Activated CD8-positive, alpha-beta memory T cell treated with anti-CD3 and anti-CD28 coated beads, Interleukin-2, amount 50 U/mL, for 24 hours (primary cell): Measurements from ENCODE around the gene NFS1.
A peak's percentile ranks its signal among the peaks of the same experiment; 100 is the strongest.

Source experiments
- DNase-seq: peaks from one replicate; pipeline ENCODE4 v3.0.0-alpha.2; 2020; ENCODE audit errors: extremely low read depth

The NFS1 gene

GRCh38 chr20:35641743-35642142 lies 57.4 kb downstream of the NFS1 start:
- no peak for DNase-seq

GRCh38 chr20:35640724-35641123 lies 58.4 kb downstream of the NFS1 start:
- DNase-seq: no peak

DNA sequence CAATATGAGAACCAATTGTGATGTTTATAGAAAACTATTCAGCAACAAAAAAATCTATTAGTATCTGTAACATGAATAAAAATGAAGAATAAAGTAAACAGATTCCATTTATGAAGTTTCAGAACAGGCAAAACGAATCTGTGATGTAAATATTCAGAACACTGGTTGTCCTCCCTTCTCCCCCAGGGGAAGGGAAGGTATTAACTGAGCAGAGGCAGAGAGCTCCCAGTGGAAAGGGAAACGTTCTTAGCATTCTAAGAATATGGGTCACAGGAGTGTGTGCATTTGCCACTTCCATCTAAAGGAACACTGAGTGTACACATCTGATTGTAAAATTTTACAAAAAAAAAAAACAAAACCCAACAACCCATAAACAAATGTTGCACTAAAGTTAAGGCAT lies 60.4 kb downstream of the NFS1 start:
- DNase-seq: no peak

DNA sequence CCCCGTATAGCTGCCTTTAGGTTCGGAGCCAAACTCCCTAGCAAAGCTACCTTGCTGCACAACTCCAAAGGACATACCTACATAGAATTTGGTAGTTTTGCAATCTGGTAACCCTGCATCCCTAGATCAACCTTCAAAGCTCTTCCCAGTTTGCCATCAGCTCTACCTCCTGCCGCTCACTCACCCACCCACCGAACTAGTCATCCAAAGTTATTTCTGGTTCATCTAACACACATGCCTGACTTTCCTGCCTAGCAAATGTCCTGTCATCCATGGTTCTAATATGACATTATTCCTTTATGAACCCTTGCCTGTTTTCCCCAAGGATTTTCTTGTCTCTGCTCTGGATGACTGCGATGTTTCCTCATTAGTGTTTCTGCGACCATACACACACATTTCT lies 61.9 kb downstream of the NFS1 start:
- no peak for DNase-seq

GRCh38 chr20:35636095-35636494 lies 63.1 kb downstream of the NFS1 start:
- DNase-seq: no peak

DNA sequence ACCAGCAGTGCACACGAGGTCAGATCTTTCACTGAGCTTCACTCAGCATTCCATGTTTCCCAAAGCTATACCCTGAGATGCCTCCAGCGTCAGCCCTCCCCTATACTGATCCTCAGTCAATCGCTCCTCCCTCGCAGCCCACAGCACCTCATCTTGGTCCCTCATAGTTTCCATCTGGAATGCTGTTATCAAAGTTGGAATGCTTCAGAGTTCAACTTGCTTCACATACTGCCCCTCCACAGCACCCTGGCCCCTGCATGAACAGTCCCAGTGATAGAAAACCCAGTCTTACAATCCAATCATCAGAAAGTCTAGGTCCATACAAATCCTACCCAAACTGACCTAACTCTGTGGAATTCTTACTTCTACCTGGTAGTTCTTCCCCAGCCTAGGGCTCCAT lies 63.5 kb downstream of the NFS1 start:
- DNase-seq: no peak

DNA sequence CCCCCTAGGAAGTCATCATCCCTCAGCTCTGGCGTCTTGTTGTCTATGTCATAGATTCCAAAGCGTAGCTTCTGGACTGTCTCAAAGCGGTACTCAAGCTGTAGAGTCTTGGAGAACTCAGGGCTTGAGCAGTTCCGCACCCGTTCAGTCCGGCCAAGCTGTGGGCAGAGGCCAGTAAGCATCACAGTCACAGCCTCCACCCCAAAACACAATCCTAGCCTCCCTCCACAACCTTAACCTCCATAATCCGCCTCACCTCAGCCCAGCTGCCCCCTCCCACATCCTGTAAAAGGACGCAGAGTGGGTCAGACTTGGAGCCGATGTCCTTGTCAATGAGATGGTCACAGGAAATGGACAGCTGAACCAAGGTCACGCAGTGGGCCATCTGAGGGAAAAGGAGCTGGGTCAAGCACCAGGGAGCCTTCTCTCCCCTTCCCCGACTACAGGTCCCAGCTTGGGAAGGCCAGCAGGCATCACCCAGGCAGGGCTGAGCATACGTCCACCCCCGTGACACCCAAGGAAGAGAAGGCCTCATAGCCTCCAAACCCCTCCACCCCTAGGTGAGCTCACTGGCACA lies 66.5 kb downstream of the NFS1 start:
- DNase-seq: no peak

DNA sequence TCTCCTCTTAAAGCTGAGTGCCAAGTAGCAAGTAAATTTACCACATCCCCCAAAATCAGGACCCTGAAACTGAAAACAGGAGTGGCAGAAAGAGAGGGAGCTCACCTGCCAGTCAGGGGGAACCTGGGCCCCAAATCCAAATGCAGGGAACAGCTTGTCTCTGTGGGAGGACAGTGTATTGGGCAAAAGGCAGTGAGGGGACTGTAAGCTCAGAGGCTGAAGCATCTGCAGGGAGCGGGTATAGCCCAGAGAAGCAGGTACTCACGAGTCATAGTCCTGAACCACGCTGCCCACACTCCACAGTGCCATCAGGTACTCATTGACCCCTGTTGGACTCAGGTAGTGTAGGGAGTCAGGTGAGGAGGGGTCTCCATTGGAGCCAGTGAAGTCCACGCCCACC lies 68.5 kb downstream of the NFS1 start:
- no peak for DNase-seq

DNA sequence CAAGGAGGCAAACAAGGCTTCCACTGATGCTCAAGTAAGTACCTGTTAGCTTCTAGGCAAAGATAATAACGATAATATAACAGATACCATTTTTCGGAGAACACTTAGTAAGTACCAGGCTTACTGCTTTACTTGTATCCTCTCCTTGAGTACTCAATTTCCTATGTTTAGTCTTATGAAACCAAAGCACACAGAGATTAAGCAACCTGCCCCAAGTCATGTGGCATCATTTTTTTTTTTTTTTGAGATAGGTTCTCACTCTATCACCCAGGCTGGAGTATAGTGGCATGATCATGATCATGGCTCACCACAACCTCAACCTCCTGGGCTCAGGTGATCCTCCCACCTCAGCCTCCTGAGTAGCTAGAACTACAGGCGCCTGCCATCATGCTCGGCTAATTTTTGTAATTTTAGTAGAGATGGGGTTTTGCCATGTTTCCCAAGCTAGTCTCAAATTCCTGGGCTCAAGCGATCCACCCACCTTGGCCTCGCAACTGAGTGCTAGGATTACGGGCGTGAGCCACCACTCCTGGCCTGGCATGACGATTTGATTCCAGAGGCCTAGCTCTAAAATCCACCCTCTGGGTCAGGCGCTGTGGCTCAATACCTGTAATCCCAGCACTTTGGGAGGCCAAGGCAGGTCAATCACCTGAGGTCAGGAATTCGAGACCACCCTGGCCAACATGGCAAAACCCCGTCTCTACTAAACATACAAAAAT lies 69.6 kb downstream of the NFS1 start:
- no peak for DNase-seq

DNA sequence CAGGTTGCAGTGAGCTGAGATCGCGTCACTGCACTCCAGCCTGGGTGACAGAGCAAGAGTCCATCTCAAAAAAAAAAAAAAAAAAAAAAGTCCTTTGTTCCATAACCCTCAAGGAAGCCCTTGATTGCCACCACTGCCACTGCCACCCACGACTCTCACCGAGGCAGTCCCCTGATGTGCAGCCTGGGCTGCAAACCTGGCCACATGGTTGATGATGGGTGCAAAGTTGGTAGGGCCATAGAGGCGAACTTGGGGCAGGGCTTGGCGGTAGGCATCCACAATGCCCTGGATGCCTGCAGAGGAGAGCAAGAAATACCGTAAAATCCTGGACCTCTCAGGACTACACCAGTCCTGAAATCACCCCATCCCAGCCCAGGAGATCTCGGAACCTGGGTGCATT lies 72.0 kb downstream of the NFS1 start:
- no peak for DNase-seq

DNA sequence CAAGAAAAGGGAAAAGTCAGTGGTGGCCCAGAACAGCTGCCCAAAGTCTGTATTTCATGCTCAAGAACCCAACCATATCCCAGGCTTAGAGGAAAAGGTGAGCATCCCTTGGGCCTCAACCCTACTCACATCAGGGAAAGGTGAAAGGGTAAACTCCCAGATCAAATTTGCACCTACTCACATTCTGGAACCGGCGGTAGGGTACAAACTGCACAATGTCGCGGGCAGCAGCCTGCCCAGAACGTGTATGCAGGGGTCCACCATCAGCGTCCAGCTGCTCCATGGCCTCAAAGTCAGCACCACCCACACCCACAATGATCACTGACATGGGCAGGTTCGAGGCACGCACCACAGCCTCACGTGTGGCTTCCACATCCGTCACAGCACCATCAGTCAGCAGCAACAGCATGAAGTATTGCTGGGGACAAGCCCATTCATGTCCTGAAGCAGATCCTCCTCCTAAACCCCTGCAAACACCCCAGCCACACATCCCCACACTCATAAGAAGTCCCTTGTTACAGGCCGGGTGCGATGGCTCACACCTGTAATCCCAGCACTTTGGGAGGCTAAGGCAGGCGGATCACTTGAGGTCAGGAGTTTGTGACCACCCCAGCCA lies 72.7 kb downstream of the NFS1 start:
- no peak for DNase-seq

DNA sequence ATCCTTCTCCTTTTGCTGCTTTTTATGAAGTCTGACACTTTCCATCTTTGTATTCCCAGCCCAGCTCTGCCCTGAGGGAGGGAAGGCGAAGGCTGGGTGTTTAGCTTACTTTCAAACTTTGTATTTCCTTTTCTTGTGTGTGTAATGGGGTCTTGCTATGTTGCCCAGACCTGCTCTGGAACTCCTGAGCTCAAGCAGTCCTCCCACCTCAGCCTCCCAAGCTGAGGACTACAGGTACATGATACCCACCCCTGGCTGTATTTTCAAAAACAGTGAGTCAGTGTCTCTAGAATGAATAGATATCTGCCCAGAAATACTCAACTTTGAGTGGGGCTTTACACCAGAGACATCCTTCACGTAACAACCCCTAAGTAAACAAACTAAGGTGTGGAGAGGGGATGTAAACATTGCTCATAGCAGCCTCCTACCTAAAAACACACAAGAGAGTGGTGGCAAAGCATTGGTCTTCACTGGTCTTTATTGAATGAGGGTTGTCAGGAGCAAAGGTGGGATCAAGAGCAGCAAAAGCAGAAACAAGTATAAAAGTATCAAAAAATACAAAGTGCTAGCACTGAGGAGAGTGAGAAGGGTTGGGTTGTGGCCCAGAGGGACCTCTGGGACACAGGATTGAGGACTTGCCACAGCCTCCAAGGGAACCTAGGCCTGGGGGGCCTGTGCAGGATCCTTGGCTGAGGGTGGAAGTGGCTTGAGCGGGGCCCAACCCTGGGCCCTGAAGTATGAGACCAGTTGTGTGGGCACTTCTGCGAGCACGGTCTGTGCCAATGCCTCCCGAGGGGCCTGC lies 73.4 kb downstream of the NFS1 start:
- no peak for DNase-seq

DNA sequence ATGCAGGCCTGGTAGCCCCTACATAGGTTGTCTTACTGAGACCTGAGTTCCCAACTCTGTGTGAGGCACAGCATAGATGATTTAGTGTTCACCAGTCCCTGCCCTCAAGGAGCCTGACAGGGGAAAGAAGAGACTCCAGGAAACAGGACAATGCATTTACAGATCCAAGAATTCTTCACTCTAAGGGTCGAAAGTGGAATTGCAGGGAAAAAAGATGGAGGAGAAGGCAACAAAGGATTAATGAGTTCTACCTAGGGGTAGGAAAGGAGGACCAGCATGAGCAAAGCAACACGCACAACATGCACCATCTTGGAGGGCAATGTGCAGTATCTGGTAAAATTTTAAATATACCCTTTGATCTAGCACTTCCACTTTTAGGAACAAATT lies 77.6 kb downstream of the NFS1 start:
- DNase-seq: no peak

DNA sequence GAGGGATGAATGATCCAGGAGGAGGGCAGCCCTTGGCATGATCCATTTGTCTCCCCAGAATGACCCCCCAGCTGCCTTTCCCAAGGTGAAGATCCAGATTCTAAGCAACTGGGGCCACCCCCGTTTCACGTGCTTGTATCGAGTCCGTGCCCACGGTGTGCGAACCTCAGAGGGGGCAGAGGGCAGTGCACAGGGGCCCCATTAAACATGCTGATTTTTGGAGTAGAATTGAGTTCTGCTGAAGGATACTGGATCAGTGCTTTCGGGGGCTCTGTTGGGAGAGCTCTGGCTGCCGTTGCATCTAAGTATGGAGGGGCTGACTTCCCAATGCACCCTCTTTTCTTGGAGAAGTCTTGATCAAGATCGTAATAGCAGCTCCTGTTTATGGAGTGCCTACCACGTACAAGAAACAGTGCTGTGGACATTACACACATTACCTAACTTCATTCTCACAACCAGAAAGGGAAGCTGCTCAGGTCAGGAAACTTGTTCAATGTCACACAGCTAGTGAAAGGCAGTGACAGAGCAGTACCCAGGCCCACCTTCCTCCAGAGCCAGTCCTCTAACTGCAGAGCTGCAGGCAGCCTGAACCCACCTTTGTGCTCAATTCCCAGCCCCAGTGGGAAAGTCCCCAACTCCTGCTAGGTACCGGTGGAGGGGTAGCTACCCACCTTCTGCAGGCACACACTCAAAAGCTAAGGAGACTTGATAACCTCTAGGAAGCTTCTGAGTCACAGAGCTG lies 78.2 kb downstream of the NFS1 start:
- no peak for DNase-seq

DNA sequence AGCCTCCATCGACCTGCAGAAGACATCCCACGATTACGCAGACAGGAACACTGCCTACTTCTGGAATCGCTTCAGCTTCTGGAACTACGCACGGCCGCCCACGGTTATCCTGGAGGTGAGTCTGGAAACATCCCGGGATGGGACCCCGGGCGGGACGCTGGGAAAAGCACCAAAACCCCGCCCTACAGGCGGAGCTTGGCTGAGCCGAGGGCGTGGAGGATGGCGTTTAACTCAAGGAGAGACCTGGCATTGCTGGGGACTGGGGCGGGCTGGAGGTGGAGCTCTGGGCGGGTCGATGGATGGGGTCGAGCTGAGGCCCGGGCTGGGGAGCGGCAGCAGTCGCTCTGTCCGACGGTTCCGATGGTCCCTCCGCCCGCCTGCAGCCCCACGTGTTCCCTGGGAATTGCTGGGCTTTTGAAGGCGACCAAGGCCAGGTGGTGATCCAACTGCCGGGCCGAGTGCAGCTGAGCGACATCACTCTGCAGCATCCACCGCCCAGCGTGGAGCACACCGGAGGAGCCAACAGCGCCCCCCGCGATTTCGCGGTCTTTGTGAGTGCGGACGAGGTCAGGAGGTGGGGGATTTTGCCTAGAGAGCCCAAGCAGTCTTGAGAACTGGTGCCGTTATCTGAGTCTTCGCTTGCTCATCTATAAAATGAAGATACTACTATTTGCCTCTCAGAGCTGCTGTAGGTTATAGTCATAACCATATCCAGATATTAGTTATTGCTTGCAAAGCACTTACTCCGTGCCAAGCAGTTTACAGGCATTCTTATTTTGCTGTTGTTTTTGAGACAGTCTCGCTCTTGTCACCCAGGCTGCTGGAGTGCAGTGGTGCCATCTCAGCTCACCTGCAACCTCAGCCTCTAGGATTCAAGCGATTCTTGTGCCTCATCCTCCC lies 79.7 kb downstream of the NFS1 start:
- peak; percentile 46 for DNase-seq

GRCh38 chr20:35618263-35619131 lies 80.7 kb downstream of the NFS1 start:
- no peak for DNase-seq
